Measurements from ENCODE around the gene BOLA1. TPM values are rescaled to one million over a fixed set of nuclear protein-coding genes. Genes with fewer than 3 reads are reported as not detected.
A peak's percentile ranks its signal among the peaks of the same experiment; 100 is the strongest.

Gene BOLA1
- total and polyA plus RNA-seq, 2 donors from 2014 or later: 14.3 to 44.0 TPM

DNA sequence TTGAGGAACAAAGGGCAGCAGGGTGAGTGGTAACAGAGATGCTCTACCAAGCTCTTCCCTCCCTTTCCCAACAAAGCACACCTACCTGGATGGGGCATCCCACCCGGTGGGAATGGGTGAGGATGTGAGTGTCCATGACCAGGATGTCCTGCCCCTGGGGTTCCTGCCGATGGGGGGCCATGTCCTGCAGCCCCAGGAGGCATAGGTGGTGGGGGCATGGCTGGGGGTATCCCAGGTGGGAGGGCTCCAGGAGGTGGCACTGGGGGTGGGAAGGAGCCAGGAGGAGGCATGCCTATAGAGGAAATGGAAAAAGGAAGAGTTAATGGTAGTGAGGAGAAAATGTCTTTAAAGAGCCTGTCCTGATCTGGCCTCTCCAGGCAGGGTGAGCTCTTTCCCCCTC, 26.4 kb downstream of the BOLA1 start:
- Histone ChIP-seq H3K27me3 (ENCODE audit: control insufficient read depth, insufficient read depth, low read length) (no peaks in the 10 kb centered on the region), H3K27ac (ENCODE audit: low read depth in 2 of 2, low read length in 2 of 2) (no peak overlapping the region), H3K4me1 (ENCODE audit: control insufficient read depth in 2 of 3, insufficient read depth in 2 of 3, low read depth in 1 of 3, low read length in 3 of 3) (peaks cover 5 to 18% (median 18%) of the 10 kb centered on the region in 3 donors), H3K4me3 (ENCODE audit: low read length in 3 of 3) (no peak overlapping the region), H3K9me3 (ENCODE audit: control insufficient read depth in 2 of 3, insufficient read depth in 1 of 3, low read length in 3 of 3) (no peaks in the 10 kb centered on the region), H3K36me3 (ENCODE audit: control insufficient read depth in 2 of 3, insufficient read depth in 3 of 3, low read length in 3 of 3) (peaks cover 12 to 47% (median 29%) of the 10 kb centered on the region in 3 donors), H3K9ac (ENCODE audit: low read length in 3 of 3) (no peak overlapping the region)
- intact Hi-C loops (cut with DNase I): no loop called here
- TF ChIP-seq, protein P1, sequence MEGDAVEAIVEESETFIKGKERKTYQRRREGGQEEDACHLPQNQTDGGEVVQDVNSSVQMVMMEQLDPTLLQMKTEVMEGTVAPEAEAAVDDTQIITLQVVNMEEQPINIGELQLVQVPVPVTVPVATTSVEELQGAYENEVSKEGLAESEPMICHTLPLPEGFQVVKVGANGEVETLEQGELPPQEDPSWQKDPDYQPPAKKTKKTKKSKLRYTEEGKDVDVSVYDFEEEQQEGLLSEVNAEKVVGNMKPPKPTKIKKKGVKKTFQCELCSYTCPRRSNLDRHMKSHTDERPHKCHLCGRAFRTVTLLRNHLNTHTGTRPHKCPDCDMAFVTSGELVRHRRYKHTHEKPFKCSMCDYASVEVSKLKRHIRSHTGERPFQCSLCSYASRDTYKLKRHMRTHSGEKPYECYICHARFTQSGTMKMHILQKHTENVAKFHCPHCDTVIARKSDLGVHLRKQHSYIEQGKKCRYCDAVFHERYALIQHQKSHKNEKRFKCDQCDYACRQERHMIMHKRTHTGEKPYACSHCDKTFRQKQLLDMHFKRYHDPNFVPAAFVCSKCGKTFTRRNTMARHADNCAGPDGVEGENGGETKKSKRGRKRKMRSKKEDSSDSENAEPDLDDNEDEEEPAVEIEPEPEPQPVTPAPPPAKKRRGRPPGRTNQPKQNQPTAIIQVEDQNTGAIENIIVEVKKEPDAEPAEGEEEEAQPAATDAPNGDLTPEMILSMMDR (IDR thresholded peaks at IDR 0.05; ENCODE audit: borderline replicate concordance, extremely low read depth, insufficient read depth): no peak
- FAIRE-seq (no peak), DNase-seq (no peak)

DNA sequence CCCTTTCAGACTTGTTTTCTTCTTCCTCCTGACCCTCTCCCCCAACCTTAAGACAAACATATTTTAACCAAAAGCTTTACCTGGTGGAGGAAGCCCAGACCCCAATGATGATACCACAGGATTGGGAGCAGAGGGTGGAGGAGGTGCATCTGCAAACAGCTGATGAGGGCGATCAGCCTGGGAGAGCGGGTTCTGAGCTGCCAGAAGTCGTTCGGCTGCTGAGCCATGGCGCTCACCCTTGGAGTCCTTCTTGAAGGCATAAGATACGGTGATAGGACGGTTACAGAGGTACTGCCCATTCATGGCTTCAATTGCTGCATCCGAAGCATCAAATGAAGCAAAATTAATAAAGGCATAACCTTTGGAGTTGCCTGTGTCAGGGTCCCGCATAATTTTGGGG, 26.9 kb downstream of the BOLA1 start:
- intact Hi-C loops (cut with DNase I): no loop called here
- H3K4me1 ChIP-seq (ENCODE audit: control insufficient read depth in 2 of 3, insufficient read depth in 2 of 3, low read depth in 1 of 3, low read length in 3 of 3): peaks cover 5 to 18% (median 18%) of the 10 kb centered on the region in 3 donors
- DNase-seq: no peak
- no peak for FAIRE-seq
- H3K27ac ChIP-seq (ENCODE audit: low read depth in 2 of 2, low read length in 2 of 2): no peak overlapping the region
- no peaks in the 10 kb centered on the region for H3K27me3 ChIP-seq (ENCODE audit: control insufficient read depth, insufficient read depth, low read length)
- peak overlapping the region in 2 of 3 donors; percentile 1 to 94 for H3K4me3 ChIP-seq (ENCODE audit: low read length in 3 of 3)
- peaks cover 12 to 48% (median 29%) of the 10 kb centered on the region in 3 donors for H3K36me3 ChIP-seq (ENCODE audit: control insufficient read depth in 2 of 3, insufficient read depth in 3 of 3, low read length in 3 of 3)
- TF ChIP-seq, protein P1 (IDR thresholded peaks at IDR 0.05; ENCODE audit: borderline replicate concordance, extremely low read depth, insufficient read depth): no peak
- no peak overlapping the region for H3K9ac ChIP-seq (ENCODE audit: low read length in 3 of 3)
- H3K9me3 ChIP-seq (ENCODE audit: control insufficient read depth in 2 of 3, insufficient read depth in 1 of 3, low read length in 3 of 3): no peaks in the 10 kb centered on the region

- H3K4me3 ChIP-seq (ENCODE audit: low read length in 3 of 3): peak overlapping the region; percentile 92 to 97 (median 94)
- peaks cover 12 to 54% (median 34%) of the 10 kb centered on the region in 3 donors for H3K36me3 ChIP-seq (ENCODE audit: control insufficient read depth in 2 of 3, insufficient read depth in 3 of 3, low read length in 3 of 3)
- peak overlapping the region; percentile 90 to 91 for H3K27ac ChIP-seq (ENCODE audit: low read depth in 2 of 2, low read length in 2 of 2)
- intact Hi-C loops (cut with DNase I): no loop called here
- H3K9ac ChIP-seq (ENCODE audit: low read length in 3 of 3): peak overlapping the region; percentile 83 to 87 (median 86)
- peak in 1 of 5 donors; percentile 41 for DNase-seq
- TF ChIP-seq, protein P1 (IDR thresholded peaks at IDR 0.05; ENCODE audit: borderline replicate concordance, extremely low read depth, insufficient read depth): no peak
- no peak for FAIRE-seq
- H3K9me3 ChIP-seq (ENCODE audit: control insufficient read depth in 2 of 3, insufficient read depth in 1 of 3, low read length in 3 of 3): no peaks in the 10 kb centered on the region
- H3K27me3 ChIP-seq (ENCODE audit: control insufficient read depth, insufficient read depth, low read length): no peaks in the 10 kb centered on the region
- H3K4me1 ChIP-seq (ENCODE audit: control insufficient read depth in 2 of 3, insufficient read depth in 2 of 3, low read depth in 1 of 3, low read length in 3 of 3): peaks cover 5 to 18% (median 18%) of the 10 kb centered on the region in 3 donors
Observed at GRCh38 chr1:149927056-149927562, 27.7 kb downstream of the BOLA1 start.

Measured in kidney (tissue), 14 donors.